Measurements from ENCODE around the gene NPPB. TPM values are rescaled to one million over a fixed set of nuclear protein-coding genes. Genes with fewer than 3 reads are reported as not detected.

The NPPB gene
- total RNA-seq, 4 donors from 2014 or later: not detected

DNA sequence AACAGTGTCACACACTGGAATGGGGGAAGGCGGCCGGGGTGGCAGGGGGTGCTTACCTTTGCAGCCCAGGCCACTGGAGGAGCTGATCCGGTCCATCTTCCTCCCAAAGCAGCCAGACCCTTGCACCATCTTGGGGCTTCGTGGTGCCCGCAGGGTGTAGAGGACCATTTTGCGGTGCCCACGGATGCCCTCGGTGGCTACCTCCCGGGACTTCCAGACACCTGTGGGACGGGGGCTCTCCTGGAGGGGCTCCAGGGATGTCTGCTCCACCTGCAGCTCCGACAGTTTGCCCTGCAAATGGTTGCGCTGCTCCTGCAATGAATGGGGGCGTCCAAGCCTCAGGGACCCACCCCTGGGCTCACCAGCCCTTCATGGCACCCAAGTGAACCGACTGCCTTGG lies 587 bp downstream of the NPPB start:
- Histone ChIP-seq H3K9me3 (no peaks in the 10 kb centered on the region), H3K27me3 (peaks cover 0 to 64% of the 10 kb centered on the region in 2 donors), H3K4me1 (peaks cover 0 to 8% (median 0%) of the 10 kb centered on the region in 4 donors), H3K27ac (no peak overlapping the region), H3K4me3 (no peak overlapping the region), H3K36me3 (no peaks in the 10 kb centered on the region)
- no peak for TF ChIP-seq CTCF (IDR thresholded peaks at IDR 0.05)
- no peak for TF ChIP-seq POLR2A (IDR thresholded peaks at IDR 0.05)
- no peak for TF ChIP-seq EP300 (IDR thresholded peaks at IDR 0.05)
- no peak for DNase-seq (ENCODE audit: low spot score in 2 of 2)
- 80 to 81% methylated on average over 8 to 10 of the region's 14 CpGs for WGBS, 2 donors

GRCh38 chr1:11857164-11857851 lies 1.4 kb downstream of the NPPB start:
- Histone ChIP-seq H3K36me3 (no peaks in the 10 kb centered on the region), H3K9me3 (no peaks in the 10 kb centered on the region), H3K27ac (no peak overlapping the region), H3K4me1 (peaks cover 0 to 8% (median 0%) of the 10 kb centered on the region in 4 donors), H3K4me3 (no peak overlapping the region), H3K27me3 (peaks cover 0 to 72% of the 10 kb centered on the region in 2 donors)
- no peak for DNase-seq (ENCODE audit: low spot score in 2 of 2)
- 42 to 50% methylated on average over 10 of the region's 10 CpGs for WGBS, 2 donors
- TF ChIP-seq CTCF (IDR thresholded peaks at IDR 0.05): no peak
- no peak for TF ChIP-seq EP300 (IDR thresholded peaks at IDR 0.05)
- no peak for TF ChIP-seq POLR2A (IDR thresholded peaks at IDR 0.05)

DNA sequence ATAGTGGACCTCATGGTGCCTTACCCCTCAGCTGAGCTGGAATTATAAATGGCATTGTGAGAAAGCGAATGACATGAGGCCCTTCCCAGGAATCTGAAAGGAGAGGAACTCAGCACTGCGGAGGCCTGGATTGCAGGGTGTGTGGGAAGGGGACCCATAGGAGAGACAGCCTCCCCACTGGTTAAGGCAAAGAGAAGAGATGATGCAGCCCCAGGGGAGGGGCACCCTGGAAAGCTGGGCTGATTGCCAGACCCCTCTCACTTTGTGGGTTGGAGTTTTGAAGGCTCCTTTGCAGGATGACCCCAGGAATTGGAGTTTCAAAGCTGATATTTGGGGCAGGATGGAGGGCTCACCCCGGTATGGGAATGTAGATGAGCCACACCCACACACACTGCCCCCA lies 2.0 kb downstream of the NPPB start:
- TF ChIP-seq EP300 (IDR thresholded peaks at IDR 0.05) (no peak), POLR2A (IDR thresholded peaks at IDR 0.05) (no peak), CTCF (IDR thresholded peaks at IDR 0.05) (no peak)
- whole genome bisulfite sequencing, 2 donors: 56 to 61% methylated on average over 3 of the region's 3 CpGs
- no peaks in the 10 kb centered on the region for H3K9me3 ChIP-seq
- DNase-seq (ENCODE audit: low spot score in 2 of 2): no peak
- H3K27me3 ChIP-seq: peaks cover 0 to 72% of the 10 kb centered on the region in 2 donors
- no peak overlapping the region for H3K4me3 ChIP-seq
- H3K4me1 ChIP-seq: peaks cover 0 to 8% (median 0%) of the 10 kb centered on the region in 4 donors
- H3K36me3 ChIP-seq: no peaks in the 10 kb centered on the region
- H3K27ac ChIP-seq: no peak overlapping the region

- no peak for DNase-seq (ENCODE audit: low spot score in 2 of 2)
- TF ChIP-seq CTCF (IDR thresholded peaks at IDR 0.05) (no peak), POLR2A (IDR thresholded peaks at IDR 0.05) (no peak), EP300 (IDR thresholded peaks at IDR 0.05) (no peak)
- Histone ChIP-seq H3K36me3 (no peaks in the 10 kb centered on the region), H3K27me3 (peaks cover 0 to 63% of the 10 kb centered on the region in 2 donors), H3K4me3 (no peak overlapping the region), H3K27ac (no peak overlapping the region), H3K4me1 (peaks cover 0 to 8% (median 0%) of the 10 kb centered on the region in 4 donors), H3K9me3 (no peaks in the 10 kb centered on the region)
- 68 to 73% methylated on average over 8 of the region's 8 CpGs for WGBS, 2 donors
Measured at GRCh38 chr1:11855430-11855829, 3.3 kb downstream of the NPPB start.

DNA sequence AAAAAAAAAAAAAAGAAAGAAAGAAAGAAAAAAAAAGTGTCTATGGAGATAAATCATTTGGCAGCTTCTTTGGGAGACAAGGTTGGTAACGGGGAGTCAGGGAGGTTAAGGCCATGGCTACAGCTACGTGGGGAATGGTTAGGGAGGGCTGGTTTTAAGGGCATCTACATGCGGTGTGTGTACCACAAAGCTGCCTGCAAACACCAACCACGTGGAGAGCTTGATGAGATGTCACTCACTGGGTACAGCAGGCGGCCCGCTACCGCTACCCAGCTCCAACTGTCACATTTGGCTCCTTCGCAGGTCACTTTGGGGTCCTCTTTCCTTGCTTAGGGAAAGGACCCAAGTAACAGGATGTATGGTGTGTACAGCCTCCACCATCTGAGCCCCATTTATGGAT lies 4.2 kb downstream of the NPPB start:
- TF ChIP-seq EP300 (IDR thresholded peaks at IDR 0.05) (no peak), POLR2A (IDR thresholded peaks at IDR 0.05) (no peak), CTCF (IDR thresholded peaks at IDR 0.05) (no peak)
- Histone ChIP-seq H3K4me3 (no peak overlapping the region), H3K27ac (no peak overlapping the region), H3K36me3 (no peaks in the 10 kb centered on the region), H3K27me3 (peaks cover 0 to 54% of the 10 kb centered on the region in 2 donors), H3K9me3 (no peaks in the 10 kb centered on the region), H3K4me1 (peaks cover 0 to 8% (median 0%) of the 10 kb centered on the region in 4 donors)
- DNase-seq (ENCODE audit: low spot score in 2 of 2): no peak
- 47 to 53% methylated on average over 8 of the region's 8 CpGs for WGBS, 2 donors

All from tibial nerve (tissue), 4 donors.